GM20000 (cell line): ENCODE data around the gene TIMM21.

ENCODE experiments used
- DNase-seq: peaks from one replicate; pipeline ENCODE4 v3.0.0; 2012; ENCODE audit warnings: low spot score
- TF ChIP-seq, protein P1 (sequence below): IDR thresholded peaks from 2 replicates; pipeline ENCODE4 v1.5.1; 2012; ENCODE audit warnings: mild to moderate bottlenecking, control low read depth; ENCODE audit errors: extremely low read depth, missing control alignments

TIMM21 gene, protein sequence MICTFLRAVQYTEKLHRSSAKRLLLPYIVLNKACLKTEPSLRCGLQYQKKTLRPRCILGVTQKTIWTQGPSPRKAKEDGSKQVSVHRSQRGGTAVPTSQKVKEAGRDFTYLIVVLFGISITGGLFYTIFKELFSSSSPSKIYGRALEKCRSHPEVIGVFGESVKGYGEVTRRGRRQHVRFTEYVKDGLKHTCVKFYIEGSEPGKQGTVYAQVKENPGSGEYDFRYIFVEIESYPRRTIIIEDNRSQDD

DNA sequence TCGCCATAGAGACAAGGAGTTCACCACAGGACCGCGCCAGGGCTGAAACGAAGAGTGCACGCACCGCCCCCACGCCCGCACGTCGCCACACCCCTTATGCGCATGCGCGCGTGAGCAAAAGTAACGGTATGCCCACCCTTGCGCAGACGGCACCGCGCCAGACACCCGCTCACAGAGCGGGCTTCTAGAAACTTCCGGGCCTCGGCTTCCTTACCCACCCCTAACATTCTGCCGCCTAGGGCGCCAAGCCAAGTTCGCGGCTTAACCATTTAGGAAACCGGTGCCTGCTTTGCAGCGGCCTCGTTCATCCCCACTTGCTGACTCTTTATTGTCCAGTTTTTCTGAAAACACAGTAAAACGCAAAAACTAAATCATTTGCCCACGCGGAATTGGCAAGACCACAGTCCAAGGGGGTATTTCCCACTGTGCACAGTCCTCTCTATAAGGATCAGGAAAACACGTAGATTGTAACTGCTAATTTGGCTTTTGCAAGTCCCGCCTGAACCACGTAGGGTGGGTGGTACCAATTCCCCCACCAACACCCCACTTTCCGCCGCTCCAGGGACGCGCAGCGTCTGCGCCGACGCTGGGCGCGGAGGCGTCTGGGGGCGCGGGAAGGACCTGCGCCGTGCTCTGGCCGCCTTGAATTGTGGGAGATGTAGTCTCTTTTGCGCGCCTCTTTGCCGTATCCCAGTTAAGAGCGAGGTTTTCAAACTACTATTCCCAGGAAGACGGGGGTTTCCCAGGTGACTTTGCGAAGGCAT, at the start of gene TIMM21, which contains the start of gene FBXO15:
TIMM21 (plus strand) TSS at position 745 of the 764 bp plus-strand sequence. CDS start 286 bp downstream, outside the sequence.
FBXO15 (minus strand) TSS at position 56 of the 764 bp plus-strand sequence; CDS start at position 7, 49 bp downstream.
- peak; percentile 94 for DNase-seq
- TF ChIP-seq, protein P1, sequence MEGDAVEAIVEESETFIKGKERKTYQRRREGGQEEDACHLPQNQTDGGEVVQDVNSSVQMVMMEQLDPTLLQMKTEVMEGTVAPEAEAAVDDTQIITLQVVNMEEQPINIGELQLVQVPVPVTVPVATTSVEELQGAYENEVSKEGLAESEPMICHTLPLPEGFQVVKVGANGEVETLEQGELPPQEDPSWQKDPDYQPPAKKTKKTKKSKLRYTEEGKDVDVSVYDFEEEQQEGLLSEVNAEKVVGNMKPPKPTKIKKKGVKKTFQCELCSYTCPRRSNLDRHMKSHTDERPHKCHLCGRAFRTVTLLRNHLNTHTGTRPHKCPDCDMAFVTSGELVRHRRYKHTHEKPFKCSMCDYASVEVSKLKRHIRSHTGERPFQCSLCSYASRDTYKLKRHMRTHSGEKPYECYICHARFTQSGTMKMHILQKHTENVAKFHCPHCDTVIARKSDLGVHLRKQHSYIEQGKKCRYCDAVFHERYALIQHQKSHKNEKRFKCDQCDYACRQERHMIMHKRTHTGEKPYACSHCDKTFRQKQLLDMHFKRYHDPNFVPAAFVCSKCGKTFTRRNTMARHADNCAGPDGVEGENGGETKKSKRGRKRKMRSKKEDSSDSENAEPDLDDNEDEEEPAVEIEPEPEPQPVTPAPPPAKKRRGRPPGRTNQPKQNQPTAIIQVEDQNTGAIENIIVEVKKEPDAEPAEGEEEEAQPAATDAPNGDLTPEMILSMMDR, result no peak

DNA sequence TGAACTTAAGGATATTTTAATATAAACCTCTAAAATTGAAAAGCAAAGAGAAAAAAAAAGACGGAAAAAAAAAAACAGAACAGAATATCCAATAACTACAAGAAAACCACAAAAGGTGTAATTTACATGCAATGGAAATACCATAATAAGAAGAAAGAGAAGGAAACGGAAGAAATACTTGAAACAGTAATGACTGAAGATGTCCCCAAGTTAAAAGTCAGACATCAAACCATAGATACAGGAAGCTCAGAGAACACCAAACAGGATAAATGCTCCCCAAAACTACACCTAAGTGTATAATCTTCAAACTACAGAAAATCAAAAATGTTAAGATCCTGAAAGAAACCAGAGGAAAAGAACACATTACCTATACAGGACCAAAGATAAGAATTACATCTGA, 39.9 kb upstream of the TIMM21 start:
- no peak for DNase-seq
- TF ChIP-seq, protein P1, result no peak

DNA sequence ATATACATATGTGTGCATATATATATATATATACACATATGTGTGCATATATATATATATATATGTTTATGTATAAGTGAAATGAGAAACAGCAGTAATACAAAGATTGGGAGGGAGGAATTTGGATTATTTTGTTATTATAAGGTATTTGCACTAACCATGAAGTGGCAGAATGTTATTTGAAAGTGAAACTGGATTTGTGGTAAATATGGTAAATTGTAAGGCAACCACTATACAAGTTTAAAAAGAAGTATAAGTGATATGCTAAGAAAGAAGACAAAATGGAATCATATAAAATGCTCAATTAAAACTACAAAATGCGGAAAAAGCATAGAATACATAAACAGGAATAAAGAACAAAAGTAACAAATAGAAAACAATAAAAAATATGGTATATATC, 38.2 kb upstream of the TIMM21 start:
- DNase-seq, result no peak
- TF ChIP-seq, protein P1, result no peak

DNA sequence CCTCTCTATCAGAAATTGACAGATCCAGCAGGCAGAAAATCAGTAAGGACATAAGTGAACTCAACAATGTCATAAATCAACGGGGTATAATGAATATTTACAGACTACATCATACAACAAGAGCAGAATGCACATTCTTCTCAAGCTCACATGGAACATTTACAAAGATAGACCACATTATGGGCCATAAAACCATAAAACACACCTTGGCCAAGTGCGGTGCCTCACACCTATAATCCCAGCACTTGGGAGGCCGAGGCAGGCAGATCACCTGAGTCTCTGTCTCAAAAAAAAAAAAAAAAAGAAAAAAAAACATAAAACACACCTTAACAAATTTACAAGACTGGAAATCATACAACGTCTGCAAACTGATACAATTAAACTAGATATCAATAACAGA, 37.3 kb upstream of the TIMM21 start:
- TF ChIP-seq, protein P1, result no peak
- no peak for DNase-seq

DNA sequence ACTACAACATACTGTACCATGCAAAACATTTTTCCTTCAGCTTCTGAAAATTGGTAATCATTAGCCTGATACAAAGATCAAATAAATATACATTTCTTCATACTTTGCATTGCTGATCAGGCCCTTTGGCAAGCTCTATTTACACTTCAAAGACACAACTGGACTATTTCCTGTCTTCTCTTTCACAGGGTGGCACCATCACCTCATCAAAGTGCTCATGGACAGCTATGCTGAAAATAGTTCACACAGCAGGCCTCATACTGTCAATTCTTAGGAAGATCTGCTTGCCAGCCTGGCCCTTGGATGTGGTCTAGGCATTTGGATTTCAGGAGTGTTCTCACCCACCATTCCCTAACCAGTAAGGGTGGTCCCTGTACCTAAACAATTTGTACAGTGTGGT, 34.6 kb upstream of the TIMM21 start:
- DNase-seq, result no peak
- TF ChIP-seq, protein P1, result no peak

DNA sequence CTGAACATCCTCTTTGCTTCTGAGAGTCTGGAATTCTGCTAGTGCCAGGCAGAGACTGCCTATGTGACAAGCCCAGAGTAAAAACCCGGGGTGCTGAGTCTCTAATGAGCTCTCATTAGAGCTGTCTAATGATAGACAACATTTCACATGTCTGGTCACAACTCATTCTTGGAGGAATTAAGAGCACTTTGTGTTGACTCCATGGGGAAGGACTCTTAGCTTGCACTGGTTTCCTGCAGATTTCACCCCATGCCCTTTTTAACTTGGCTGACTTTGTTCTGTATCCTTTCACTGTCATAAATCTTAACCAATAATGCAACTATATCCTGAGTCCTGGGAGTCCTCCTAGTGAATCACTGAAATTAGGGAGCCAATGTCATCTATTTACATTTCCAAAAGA, 34.2 kb upstream of the TIMM21 start:
- TF ChIP-seq, protein P1, result no peak
- no peak for DNase-seq

DNA sequence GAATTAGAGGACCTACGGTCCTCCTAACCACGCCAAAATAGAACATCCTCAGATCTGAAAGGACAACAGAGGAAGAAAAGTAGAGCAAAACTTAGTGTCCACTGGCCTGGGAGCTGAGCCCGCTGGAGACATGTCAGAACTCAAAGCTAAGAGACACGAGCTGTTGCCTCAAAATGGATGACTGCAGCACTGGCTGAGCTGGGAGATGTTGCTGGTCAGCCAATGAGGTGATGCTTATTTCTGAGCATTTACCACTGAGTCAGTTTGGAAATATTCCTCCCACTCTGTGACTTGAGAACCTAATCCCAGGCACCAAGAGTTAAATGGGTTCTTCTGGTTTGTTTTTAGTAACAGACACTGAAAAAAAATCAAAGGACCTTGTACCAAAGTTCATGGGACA, 33.3 kb upstream of the TIMM21 start:
- DNase-seq, result no peak
- TF ChIP-seq, protein P1, result no peak
